HG02973 (cell line): ENCODE data around the gene SEMA3C.
A peak's percentile ranks its signal among the peaks of the same experiment; 100 is the strongest.
"Not testable (repeated sequence)": the region's sequence is repeated elsewhere in the genome, so short reads cannot be mapped to it uniquely, and the experiment has no call there.

Experiments
- ATAC-seq: cut with Tn5 transposase; IDR thresholded peaks from one replicate; pipeline ENCODE4 v1.9.1; 2021; ENCODE audit warnings: moderate library complexity; ENCODE audit not compliant: unreplicated experiment

Gene SEMA3C

GRCh38 chr7:80929619-80930018 is 10.8 kb upstream of the SEMA3C start:
- no peak for ATAC-seq

- not testable (repeated sequence) for ATAC-seq
Observed at GRCh38 chr7:80926955-80927354, 8.1 kb upstream of the SEMA3C start.

- ATAC-seq, result no peak
Observed at GRCh38 chr7:80924090-80924489, 5.2 kb upstream of the SEMA3C start.

- ATAC-seq, result no peak
Observed at GRCh38 chr7:80923211-80923612, 4.4 kb upstream of the SEMA3C start.

GRCh38 chr7:80922253-80923049 is 3.6 kb upstream of the SEMA3C start:
- no peak for ATAC-seq

GRCh38 chr7:80921130-80921529 is 2.3 kb upstream of the SEMA3C start:
- ATAC-seq, result no peak

GRCh38 chr7:80918399-80918798 is 452 bp downstream of the SEMA3C start:
- peak; percentile 31 for ATAC-seq

GRCh38 chr7:80916770-80917741 is 1.8 kb downstream of the SEMA3C start:
- no peak for ATAC-seq

- no peak for ATAC-seq
Observed at GRCh38 chr7:80910228-80910627, 8.6 kb downstream of the SEMA3C start.

GRCh38 chr7:80908360-80908797 is 10.5 kb downstream of the SEMA3C start:
- no peak for ATAC-seq

- no peak for ATAC-seq
Observed at GRCh38 chr7:80907612-80908011, 11.2 kb downstream of the SEMA3C start.

GRCh38 chr7:80907141-80907601 is 11.7 kb downstream of the SEMA3C start:
- no peak for ATAC-seq

GRCh38 chr7:80905334-80905733 is 13.5 kb downstream of the SEMA3C start:
- no peak for ATAC-seq

GRCh38 chr7:80902716-80903308 is 16.0 kb downstream of the SEMA3C start:
- ATAC-seq, result no peak

- no peak for ATAC-seq
Observed at GRCh38 chr7:80902019-80902418, 16.8 kb downstream of the SEMA3C start.

GRCh38 chr7:80900583-80901576 is 18.0 kb downstream of the SEMA3C start:
- no peak for ATAC-seq

GRCh38 chr7:80896906-80897598 is 21.8 kb downstream of the SEMA3C start:
- no peak for ATAC-seq

GRCh38 chr7:80895056-80895455 is 23.8 kb downstream of the SEMA3C start:
- ATAC-seq, result no peak

- no peak for ATAC-seq
Observed at GRCh38 chr7:80891259-80891544, 27.6 kb downstream of the SEMA3C start.
